ENCODE measurements around the gene ARSB.

DNA sequence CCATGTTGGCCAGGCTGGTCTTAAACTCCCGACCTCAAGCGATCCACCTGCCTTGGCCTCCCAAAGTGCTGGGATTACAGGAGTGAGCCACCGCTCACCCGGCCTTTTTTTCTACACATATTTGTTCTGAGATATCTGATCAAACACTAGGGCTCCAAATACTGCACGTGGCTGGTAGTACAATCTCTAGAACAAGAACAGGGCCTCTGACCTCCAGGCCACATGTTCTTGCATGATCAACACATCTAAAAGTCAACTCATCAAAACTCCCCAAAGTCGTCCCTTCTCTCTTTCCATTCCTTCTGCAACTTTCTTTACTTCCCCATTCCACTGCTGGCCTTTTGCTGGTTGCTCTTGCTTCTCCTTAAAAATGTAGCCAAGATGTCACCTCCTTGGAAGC, 223.3 kb downstream of the ARSB start:
- TF ChIP-seq, protein P1, sequence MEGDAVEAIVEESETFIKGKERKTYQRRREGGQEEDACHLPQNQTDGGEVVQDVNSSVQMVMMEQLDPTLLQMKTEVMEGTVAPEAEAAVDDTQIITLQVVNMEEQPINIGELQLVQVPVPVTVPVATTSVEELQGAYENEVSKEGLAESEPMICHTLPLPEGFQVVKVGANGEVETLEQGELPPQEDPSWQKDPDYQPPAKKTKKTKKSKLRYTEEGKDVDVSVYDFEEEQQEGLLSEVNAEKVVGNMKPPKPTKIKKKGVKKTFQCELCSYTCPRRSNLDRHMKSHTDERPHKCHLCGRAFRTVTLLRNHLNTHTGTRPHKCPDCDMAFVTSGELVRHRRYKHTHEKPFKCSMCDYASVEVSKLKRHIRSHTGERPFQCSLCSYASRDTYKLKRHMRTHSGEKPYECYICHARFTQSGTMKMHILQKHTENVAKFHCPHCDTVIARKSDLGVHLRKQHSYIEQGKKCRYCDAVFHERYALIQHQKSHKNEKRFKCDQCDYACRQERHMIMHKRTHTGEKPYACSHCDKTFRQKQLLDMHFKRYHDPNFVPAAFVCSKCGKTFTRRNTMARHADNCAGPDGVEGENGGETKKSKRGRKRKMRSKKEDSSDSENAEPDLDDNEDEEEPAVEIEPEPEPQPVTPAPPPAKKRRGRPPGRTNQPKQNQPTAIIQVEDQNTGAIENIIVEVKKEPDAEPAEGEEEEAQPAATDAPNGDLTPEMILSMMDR (IDR thresholded peaks at IDR 0.05; ENCODE audit: low read length), result no peak
- TF ChIP-seq EZH2 (IDR thresholded peaks at IDR 0.05; ENCODE audit: borderline replicate concordance, low read length), result no peak

Data from OCI-LY1 (cell line).